NCI-H446 treated with DMSO at 0.1 percent for 48 hours (cell line): ENCODE results near the gene ATP1B4.

ENCODE experiments used
- DNase-seq: peaks from one replicate; lab custom pipeline; 2025; lab: John Stamatoyannopoulos, UW

Gene ATP1B4

DNA sequence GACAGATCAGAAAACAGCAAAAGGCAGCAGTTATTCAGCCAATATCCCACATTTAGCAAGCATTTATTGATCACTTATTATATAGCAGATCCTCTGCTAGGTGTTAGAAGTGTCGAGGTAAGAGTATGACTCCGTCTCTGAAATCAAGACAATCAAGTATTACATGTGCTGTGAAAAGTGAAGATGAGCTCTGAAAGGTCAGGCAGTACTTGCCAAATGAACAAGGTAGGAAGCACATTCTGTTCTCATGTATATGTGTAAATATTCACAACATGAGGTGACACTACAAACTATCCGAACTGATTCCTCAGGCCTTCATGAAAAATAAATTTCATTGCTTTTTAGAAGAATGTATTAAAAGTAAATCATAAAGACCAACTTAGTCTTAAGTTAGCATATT is 15.3 kb downstream of the ATP1B4 start:
- DNase-seq, result no peak

GRCh38 chrX:120377715-120378114 is 15.8 kb downstream of the ATP1B4 start:
- DNase-seq, result no peak

DNA sequence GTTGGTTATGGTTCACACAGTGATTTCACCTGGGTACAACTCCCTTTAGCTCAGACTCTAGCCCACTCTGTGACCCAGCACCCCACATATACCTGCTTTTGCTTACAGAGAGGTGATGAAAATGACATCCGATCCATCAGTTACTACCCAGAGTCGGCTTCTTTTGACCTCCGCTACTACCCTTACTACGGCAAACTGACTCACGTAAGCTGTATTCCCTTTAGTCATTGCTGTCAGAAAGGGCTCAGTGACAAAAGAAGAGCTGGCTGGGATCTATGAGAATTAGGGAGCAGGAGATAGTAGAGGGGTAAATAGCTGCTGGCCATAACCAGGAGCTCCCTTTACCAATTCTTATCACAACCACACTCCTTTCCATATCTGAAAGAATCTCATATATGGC is 16.7 kb downstream of the ATP1B4 start:
- DNase-seq, result no peak

DNA sequence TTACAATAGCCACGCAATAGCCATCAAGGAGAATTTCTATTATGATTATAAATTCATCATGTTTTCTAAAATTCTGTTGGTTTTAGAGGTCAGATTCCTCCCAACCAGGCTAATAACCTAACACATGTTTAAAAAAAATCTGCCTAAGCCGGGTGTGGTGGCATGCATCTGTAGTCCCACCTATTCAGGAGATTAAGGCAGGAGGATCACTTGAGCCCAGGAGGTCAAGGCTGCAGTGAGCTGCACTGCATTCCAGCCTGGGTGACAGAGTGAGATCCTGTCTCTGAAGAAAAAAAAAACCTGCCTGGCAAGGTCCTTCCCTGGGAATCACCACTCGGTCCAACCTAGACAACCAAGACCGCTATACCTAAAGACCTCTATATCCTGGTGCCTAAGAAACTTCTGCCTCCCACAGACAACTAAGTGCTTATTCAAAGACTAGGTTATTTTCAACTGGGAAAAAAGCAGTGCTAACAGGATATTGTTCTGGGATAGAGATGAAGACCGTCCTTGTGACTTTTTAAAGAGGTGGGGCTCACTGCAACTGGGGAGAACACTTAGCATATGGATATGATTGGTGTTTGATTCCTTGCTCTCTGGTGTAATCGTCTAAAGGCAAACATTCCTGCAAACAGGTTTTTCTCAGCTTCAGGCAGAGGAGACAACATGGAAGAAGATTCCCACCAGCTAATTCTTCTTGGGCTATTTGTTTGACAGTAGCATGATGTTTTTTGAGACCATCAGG is 18.2 kb downstream of the ATP1B4 start:
- no peak for DNase-seq

GRCh38 chrX:120380699-120381098 is 18.8 kb downstream of the ATP1B4 start:
- DNase-seq, result no peak

- DNase-seq, result no peak
Measured at GRCh38 chrX:120401301-120401700, 39.4 kb downstream of the ATP1B4 start.

- DNase-seq, result no peak
Measured at GRCh38 chrX:120402369-120402768, 40.5 kb downstream of the ATP1B4 start.

DNA sequence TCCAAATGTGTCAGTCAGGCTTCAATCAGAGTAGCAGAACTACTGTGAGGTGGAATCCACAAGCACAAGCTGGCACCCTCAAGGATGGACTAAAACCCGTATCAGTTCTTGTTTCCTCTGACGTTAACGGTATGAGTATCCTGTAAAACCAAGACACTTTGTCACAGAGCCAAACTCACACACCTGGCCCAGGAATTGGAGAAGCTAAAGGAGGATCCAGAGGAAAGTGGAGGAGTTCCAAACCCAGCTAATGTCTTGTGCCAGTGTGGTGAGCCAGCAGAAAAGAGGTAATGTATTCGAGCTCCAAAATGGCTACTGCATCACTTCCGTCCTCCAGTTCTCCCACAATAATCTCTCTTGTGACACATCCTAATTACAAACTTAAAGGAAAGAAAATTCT is 44.7 kb downstream of the ATP1B4 start:
- DNase-seq, result no peak

DNA sequence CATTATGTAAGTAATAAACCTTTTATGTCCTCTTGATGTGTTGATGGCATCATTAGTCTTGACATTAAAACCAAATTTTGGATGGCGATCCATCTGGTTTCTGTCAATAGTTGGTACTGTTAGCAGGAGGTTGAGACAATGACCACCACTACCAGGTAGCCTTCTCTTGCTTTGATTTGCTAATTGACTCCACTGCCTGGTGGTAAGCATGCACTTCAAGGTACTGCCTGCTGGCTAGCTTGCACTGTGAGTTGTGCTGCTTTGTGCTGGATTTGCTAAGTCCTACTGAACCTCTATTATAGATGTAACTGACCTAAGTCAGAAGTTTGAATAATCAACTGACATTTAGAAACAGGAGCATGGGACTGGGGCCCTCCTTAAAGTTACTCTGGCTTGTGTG is 46.3 kb downstream of the ATP1B4 start:
- no peak for DNase-seq

GRCh38 chrX:120419463-120419862 is 57.6 kb downstream of the ATP1B4 start:
- DNase-seq, result no peak

DNA sequence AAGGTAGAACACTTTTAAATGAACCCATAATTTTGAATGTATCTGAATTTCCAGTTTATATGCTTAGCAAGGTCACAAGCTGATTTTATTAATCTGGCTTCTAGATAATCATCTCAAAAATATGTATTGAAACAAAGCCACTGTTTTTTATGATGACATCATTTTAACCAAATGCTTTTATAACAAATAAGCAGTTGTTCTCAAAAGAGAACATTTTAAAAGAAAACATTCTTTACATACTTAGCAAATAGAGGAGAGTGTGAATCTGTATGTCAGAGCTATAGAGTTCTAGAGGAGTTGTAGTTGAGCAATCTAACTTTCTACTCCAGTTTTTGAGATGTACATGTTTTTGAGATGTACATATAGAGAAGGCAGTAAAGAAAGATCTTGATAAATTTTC is 64.7 kb downstream of the ATP1B4 start:
- no peak for DNase-seq

DNA sequence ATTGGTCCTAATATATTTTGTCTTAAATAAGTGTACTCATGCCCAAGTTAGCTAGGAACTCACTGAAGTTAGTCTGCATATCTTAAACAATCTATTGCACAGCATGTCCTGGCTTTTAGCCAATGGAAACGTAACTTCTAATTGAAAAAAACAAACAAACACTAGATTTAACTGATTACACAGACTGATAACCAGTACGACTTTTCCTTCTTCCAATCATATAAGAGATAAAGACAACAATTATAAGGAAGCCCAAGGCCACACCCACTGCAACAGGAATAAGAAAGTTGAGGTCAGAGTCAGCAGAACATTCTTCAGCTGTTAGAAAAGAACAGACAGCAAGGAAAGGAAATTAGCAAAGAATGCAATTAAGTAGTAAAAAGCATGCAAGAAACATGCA is 66.4 kb downstream of the ATP1B4 start:
- DNase-seq, result no peak

GRCh38 chrX:120429776-120430540 is 68.1 kb downstream of the ATP1B4 start:
- no peak for DNase-seq
